Neural crest cell (in vitro differentiated cells): ENCODE measurements around the gene ST8SIA1. TPM values are rescaled to one million over a fixed set of nuclear protein-coding genes. Genes with fewer than 3 reads are reported as not detected.

Experiments used
- DNase-seq: peaks from one replicate; pipeline ENCODE4 v3.0.0; 2021; ENCODE audit warnings: low read depth, mixed read lengths, low spot score
- H3K27ac Mint-ChIP-seq: one replicate; pipeline ENCODE4 v1.8.0; 2021; ENCODE audit warnings: mild to moderate bottlenecking, mixed read lengths; ENCODE audit not compliant: unreplicated experiment
- H3K27me3 Mint-ChIP-seq: 2 replicates; pipeline ENCODE4 v1.8.0; 2021; ENCODE audit warnings: low read depth, mild to moderate bottlenecking, mixed read lengths
- H3K36me3 Mint-ChIP-seq: 2 replicates; pipeline ENCODE4 v1.8.0; 2021; ENCODE audit warnings: low read depth, mild to moderate bottlenecking, mixed read lengths
- H3K4me1 Mint-ChIP-seq: 2 replicates; pipeline ENCODE4 v1.8.0; 2021; ENCODE audit warnings: mixed read lengths
- H3K4me3 Mint-ChIP-seq: one replicate; pipeline ENCODE4 v1.8.0; 2021; ENCODE audit warnings: mild to moderate bottlenecking, mixed read lengths
- H3K9me3 Mint-ChIP-seq: 2 replicates; pipeline ENCODE4 v1.8.0; 2021; ENCODE audit warnings: mixed read lengths
- CTCF ChIP-seq: fragments of 200-600 bp; sonication (generic); conservative IDR thresholded peaks from 2 replicates; pipeline ENCODE4 v1.5.0; 2021; ENCODE audit warnings: antibody characterized with exemption, mild to moderate bottlenecking
- total RNA-seq: library from RNA; stranded (reverse); gene quantifications from 2 replicates; pipeline ENCODE4 v1.2.1, GENCODE V29; 2021

Gene ST8SIA1
- total RNA-seq, 1 donor from 2014 or later = 62.7 TPM

GRCh38 chr12:22228022-22228875, 106.3 kb downstream of the ST8SIA1 start:
- no peak for TF ChIP-seq CTCF
- no peak overlapping the region for H3K4me3 Mint-ChIP-seq
- H3K9me3 Mint-ChIP-seq = peaks cover 3% of the 10 kb centered on the region
- peak overlapping the region; percentile 14 for H3K27ac Mint-ChIP-seq
- no peaks in the 10 kb centered on the region for H3K27me3 Mint-ChIP-seq
- DNase-seq = no peak
- H3K36me3 Mint-ChIP-seq = peaks cover 12% of the 10 kb centered on the region
- H3K4me1 Mint-ChIP-seq = peaks cover 66% of the 10 kb centered on the region

GRCh38 chr12:22223356-22223755, 111.2 kb downstream of the ST8SIA1 start:
- Mint-ChIP-seq H3K4me3 (no peak overlapping the region), H3K4me1 (peaks cover 40% of the 10 kb centered on the region), H3K27me3 (no peaks in the 10 kb centered on the region), H3K27ac (peak overlapping the region; percentile 82), H3K36me3 (peaks cover 4% of the 10 kb centered on the region), H3K9me3 (no peaks in the 10 kb centered on the region)
- no peak for TF ChIP-seq CTCF
- DNase-seq = no peak

- no peak for TF ChIP-seq CTCF
- no peak for DNase-seq
- Mint-ChIP-seq H3K27me3 (no peaks in the 10 kb centered on the region), H3K4me3 (no peak overlapping the region), H3K4me1 (peaks cover 30% of the 10 kb centered on the region), H3K27ac (no peak overlapping the region), H3K36me3 (peaks cover 35% of the 10 kb centered on the region), H3K9me3 (peaks cover 17% of the 10 kb centered on the region)
Measured at GRCh38 chr12:22217556-22217955, 117.0 kb downstream of the ST8SIA1 start.

- H3K27me3 Mint-ChIP-seq = no peaks in the 10 kb centered on the region
- peak overlapping the region; percentile 1 for H3K27ac Mint-ChIP-seq
- TF ChIP-seq CTCF = no peak
- DNase-seq = no peak
- H3K36me3 Mint-ChIP-seq = peaks cover 38% of the 10 kb centered on the region
- no peak overlapping the region for H3K4me3 Mint-ChIP-seq
- peaks cover 22% of the 10 kb centered on the region for H3K9me3 Mint-ChIP-seq
- H3K4me1 Mint-ChIP-seq = peaks cover 28% of the 10 kb centered on the region
Measured at GRCh38 chr12:22215467-22216253, 118.8 kb downstream of the ST8SIA1 start.

- H3K27me3 Mint-ChIP-seq = no peaks in the 10 kb centered on the region
- H3K4me3 Mint-ChIP-seq = no peak overlapping the region
- TF ChIP-seq CTCF = no peak
- H3K36me3 Mint-ChIP-seq = peaks cover 35% of the 10 kb centered on the region
- H3K27ac Mint-ChIP-seq = no peak overlapping the region
- H3K9me3 Mint-ChIP-seq = peaks cover 19% of the 10 kb centered on the region
- no peak for DNase-seq
- H3K4me1 Mint-ChIP-seq = peaks cover 48% of the 10 kb centered on the region
Measured at GRCh38 chr12:22211128-22211527, 123.4 kb downstream of the ST8SIA1 start.
